GM12892 (cell line): ENCODE measurements around the gene MRGPRD.
"Not testable (repeated sequence)": the region's sequence is repeated elsewhere in the genome, so short reads cannot be mapped to it uniquely, and the experiment has no call there.

Source experiments
- DNase-seq: peaks from one replicate; pipeline ENCODE4 v3.0.0; 2011; ENCODE audit not compliant: insufficient read length
- FAIRE-seq: peaks from 2 replicates; lab custom pipeline; 2011; peaks lifted over from hg19 to GRCh38; lab: Jason Lieb, UNC
- POLR2A ChIP-seq: IDR thresholded peaks from 2 replicates; pipeline ENCODE4 v1.6.1; 2011; ENCODE audit warnings: low read depth, low read length, control low read depth
- POLR2AphosphoS5 ChIP-seq: IDR thresholded peaks from 2 replicates; pipeline ENCODE4 v1.6.1; 2011; ENCODE audit warnings: low read depth, low read length, control low read depth
- TAF1 ChIP-seq: IDR thresholded peaks from 2 replicates; pipeline ENCODE4 v1.6.1; 2011; ENCODE audit warnings: low read depth, mild to moderate bottlenecking, control low read depth, low read length, borderline replicate concordance

The MRGPRD gene

DNA sequence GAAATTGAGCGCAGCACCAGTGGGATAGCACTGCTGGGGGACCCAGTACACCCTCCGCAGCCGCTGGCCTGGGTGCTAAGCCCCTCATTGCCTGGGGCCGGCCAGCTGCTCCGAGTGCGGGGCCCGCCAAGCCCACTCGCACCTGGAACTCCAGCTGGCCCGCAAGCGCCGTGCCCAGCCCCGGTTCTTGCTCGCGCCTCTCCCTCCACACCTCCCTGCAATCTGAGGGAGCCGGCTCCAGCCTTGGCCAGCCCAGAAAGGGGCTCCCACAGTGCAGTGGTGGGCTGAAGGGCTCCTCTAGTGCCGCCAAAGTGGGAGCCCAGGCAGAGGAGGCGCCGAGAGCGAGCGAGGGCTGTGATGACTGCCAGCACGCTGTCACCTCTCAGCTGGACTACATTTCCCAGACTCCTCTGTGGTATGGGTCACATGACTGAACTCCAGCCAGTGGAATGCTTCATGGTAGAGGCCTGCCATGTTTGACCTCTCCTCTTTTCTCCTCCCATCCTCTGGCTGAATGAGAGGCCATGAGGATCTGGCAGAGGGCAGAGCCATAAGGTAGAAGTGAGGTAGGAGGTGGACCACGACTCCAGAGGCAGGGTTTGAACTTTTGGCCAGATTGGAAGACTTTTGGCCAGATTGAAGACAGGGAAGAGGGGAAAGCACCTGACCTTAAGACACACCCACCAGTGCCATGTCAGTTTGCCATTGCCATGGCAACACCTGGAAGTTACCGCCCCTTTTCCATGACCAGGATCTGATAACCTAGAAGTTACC is 6.2 kb downstream of the MRGPRD start:
- TF ChIP-seq TAF1 (no peak), POLR2A (no peak), POLR2AphosphoS5 (no peak)
- DNase-seq (no peak), FAIRE-seq (peak; percentile 68)

DNA sequence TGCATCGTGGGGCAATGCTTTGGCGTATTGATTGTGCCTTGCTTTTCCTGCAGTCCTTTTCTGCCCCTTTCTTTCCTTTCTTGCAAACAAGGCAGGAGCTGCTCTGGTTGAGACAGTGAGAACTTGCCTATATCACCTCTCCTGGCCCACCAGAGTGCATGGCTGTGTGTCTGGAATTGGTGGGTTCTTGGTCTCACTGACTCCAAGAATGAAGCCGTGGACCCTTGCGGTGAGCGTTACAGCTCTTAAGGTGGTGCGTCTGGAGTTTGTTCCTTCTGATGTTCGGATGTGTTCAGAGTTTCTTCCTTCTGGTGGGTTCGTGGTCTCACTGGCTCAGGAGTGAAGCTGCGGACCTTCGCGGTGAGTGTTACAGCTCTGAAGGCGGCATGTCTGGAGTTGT is 7.1 kb downstream of the MRGPRD start:
- not testable (repeated sequence) for DNase-seq, FAIRE-seq

DNA sequence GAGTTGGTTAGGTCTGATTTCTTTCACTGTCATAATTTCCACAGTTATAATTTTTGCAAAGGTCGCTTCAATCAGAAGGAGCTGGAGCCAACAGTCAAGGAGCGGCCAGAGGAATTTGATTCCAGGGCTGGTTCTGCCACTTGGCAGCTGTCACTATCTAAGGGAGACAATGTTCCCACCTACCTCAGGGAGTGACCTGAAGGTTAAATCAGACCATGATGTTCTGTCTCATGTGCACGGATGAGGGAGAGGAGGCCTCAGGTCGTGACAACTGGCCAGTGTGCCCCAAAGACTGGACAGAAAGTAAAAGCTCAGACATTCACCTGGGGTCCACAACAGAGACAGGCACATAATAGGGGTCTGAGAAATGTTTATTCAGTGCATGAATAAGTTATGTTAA is 7.6 kb downstream of the MRGPRD start:
- no peak for DNase-seq
- FAIRE-seq, result no peak
- TF ChIP-seq TAF1, result no peak
- no peak for TF ChIP-seq POLR2AphosphoS5
- no peak for TF ChIP-seq POLR2A

DNA sequence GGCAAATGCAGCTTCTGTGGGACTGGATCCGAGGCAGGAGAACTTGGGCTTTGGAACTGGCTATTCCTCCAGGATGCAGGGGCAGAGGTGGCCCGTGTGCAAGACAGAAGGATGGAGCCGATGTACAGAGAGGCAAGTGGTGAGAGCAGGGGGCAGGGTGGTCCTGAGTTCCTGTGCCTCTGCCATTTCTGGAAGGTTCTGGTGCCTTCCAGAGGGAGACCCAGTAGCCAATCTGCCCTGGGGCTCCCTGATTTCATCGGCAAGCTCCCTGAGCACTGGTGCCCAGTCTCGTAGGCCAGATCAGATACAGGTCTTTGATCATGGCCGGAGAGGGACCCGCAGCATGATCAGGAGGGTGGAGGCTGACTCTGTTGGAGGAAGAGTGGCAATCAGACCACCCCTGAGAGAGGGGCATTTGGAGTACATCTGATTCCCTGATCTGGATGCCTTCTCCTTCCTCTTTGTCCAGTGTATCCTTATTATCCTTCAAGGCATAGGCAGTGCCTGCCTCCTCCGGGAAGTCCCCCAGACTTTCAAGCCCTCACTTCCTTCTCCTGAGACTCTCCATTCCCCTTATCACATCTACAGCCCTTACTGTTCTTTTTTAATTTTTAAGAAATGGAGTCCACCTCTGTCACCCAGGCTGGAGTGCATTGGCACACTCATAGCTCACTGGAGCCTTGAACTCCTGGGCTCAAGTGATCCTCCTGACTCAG is 9.7 kb downstream of the MRGPRD start:
- DNase-seq (no peak), FAIRE-seq (no peak)

DNA sequence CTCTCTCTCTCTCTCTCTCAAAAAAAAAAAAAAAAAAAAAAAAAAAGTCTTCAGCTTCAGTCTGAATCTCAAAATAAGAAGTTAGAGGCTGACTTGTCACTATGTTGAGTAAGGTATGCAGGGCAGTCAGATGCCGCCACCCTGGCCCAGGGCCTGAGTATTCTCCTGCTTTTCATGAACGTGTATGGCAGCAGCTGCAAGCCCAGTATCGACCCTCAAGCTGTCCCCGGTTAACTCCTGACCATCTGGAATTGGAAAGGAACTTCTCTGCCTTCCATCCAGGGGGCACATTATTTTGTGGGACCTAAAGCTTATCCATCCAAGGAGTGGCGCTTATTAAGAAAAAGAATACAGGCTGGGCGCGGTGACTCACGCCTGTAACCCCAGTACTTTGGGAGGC is 11.4 kb downstream of the MRGPRD start:
- no peak for DNase-seq
- FAIRE-seq, result no peak
- no peak for TF ChIP-seq TAF1
- TF ChIP-seq POLR2A, result no peak
- no peak for TF ChIP-seq POLR2AphosphoS5

More for the DNA sequence above, 9.7 kb downstream of the MRGPRD start:
- TF ChIP-seq POLR2A (no peak), POLR2AphosphoS5 (no peak), TAF1 (no peak)

DNA sequence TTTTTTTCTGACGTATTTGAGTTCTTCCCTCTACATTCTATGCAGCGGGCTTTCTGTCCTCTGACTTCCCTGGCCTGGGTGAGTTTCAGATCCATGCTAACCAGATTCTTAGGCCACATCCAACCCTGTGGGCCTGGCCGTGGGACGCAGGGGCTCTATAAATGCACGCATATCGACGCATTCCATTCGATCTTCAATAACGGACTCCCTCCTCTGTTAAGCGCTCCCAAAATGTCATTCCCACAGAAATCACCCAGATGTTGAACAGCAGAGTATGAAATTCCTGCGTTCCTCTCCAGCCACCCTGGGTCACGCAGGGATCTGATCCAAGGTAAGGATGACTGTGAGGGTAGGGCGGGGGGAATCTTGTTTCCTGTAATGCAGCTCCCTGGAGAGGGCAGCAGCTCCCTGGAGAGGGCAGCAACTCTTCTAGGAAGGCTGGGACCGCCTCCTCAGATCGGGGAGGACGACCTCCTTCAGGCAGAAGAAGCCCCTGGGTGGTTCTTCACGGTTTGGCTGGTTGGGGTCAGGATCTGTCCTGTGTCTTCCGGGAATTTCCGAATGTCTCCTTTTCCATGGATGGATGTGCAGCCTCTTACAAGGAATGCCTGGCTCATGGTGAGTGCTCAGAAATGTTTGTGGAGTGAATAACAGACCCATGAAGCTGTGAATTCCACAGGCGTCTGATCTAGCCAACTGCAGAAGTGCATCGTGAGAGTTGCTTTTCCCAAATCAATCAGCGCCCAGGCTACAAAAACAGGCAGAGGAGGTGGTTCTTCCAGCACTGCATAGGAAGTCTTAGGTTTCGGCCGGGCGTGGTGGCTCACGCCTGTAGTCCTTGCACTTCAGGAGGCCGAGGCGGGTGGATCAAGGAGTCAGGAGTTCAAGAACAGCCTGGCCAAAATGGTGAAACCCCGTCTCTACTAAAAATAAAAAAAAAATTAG is 12.2 kb downstream of the MRGPRD start:
- no peak for FAIRE-seq
- TF ChIP-seq POLR2A (no peak), TAF1 (no peak), POLR2AphosphoS5 (no peak)
- DNase-seq, result no peak

DNA sequence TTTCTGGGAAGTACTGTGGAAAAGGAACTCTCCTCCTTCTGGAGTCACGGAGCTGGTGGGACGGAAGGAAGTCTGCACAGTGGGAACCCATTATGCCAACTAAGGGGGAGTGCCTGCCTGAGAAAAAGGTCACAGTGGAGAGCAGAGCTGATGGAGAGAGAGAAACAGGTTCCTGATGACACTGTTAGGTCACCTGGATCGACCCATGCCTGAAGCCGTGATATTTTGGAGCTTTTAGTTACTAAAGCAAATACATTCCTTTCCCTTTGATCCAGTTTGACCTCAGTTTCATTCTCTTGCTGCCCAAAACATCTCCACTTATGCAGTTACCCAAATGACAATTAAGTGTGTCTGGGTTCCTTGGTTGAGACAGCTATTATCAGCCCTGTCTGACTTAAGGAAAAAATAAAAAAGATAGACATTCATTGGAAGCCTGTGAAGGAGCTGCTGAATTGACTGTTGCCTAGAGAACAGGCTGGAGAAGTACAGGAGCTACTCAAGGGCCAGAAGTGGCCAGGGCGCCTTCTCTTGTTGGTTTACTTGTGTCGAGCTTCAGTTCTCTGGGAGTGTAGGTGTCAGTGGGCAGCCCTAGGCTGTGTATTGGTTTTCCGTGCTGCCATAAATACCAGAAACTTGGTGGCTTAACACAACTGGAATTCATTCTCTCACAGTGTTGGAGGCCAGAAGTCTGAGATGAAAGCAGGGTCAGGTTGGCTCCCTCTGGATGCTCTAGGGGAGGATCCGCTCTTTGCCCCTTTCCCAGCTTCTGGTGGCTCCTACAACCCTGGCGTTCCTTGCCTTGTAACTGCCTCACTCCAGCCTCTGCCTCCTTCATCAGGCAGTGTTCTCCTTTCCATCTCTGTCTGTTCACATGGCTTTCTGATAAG is 13.6 kb downstream of the MRGPRD start:
- TF ChIP-seq POLR2AphosphoS5 (no peak), TAF1 (no peak), POLR2A (no peak)
- DNase-seq (no peak), FAIRE-seq (no peak)

DNA sequence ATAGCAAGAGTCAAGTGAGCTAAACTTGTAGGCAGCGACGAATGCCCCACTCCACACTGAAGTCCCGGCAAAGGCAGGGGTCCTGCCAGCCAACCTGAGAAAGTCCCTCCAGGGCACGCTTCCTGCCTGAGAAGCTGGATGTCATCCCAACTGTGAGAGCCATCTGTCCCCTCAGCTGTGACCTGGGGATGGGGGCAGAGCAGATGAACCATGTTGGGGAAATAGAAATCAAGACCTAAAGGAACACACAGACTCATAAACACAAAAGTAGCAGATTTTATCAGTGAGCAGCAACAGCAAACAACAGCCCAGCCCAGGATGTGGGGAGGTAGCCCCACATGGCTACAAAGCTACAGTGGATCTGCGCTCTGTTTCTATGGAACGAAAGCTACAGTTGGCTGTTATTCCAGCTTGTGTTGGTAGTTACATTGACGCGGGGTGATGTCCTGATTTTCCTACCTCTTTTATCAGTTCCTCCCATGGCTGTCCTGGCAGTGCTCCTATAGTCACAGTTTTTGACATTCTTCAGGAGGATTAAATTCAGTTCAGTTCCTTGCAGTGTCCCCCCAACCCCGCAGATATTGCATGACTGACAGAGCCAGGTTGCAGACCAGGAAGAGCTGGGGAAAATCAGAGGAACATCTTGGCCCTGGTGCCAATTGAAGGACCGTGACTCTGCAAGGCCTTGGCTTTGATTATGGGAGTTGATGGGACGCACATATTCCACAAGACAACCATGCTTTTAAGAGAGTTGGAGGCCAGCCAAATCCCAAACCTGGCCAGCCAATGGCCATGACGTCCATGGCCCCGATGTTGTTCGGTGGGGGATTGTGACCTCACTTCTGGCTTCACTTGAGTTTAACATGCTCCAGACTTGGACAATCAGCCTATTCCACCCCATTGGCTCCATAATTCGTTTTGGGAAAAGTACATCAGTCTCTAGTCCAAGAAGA is 14.6 kb downstream of the MRGPRD start:
- DNase-seq (no peak), FAIRE-seq (no peak)
- TF ChIP-seq POLR2AphosphoS5 (no peak), TAF1 (no peak), POLR2A (no peak)

DNA sequence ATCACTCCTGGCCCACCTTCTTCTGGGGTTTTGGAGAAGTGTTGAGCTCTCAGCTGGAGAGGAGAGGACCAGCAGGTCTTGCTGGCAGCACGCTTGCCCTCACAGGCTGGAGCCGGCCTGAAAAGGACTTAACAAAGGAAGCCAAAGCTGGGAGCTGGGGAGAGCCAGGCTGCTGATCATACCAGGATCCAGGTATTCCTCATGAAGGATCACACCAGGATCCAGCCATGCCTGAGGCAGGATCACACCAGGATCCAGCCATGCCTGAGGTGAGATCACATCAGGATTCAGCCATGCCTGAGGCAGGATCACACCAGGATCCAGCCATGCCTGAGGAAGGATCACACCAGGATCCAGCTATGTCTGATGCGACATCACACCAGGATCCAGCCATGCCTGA is 17.0 kb downstream of the MRGPRD start:
- FAIRE-seq, result peak; percentile 93
- TF ChIP-seq TAF1 (no peak), POLR2A (no peak), POLR2AphosphoS5 (no peak)
- no peak for DNase-seq
